Activated CD8-positive, alpha-beta memory T cell treated with anti-CD3 and anti-CD28 coated beads, Interleukin-2, amount 50 U/mL, for 4 hours (primary cell): ENCODE data around the gene AKT1.
"Not testable (repeated sequence)": the region's sequence is repeated elsewhere in the genome, so short reads cannot be mapped to it uniquely, and the experiment has no call there.

Experiments
- DNase-seq: peaks from one replicate; pipeline ENCODE4 v3.0.0-alpha.2; 2020

The AKT1 gene

GRCh38 chr14:104817930-104818713 is 22.6 kb upstream of the AKT1 start:
- no peak for DNase-seq

GRCh38 chr14:104816616-104816884 is 21.0 kb upstream of the AKT1 start:
- DNase-seq: no peak

GRCh38 chr14:104814701-104815100 is 19.2 kb upstream of the AKT1 start:
- not testable (repeated sequence) for DNase-seq

GRCh38 chr14:104813286-104813685 is 17.7 kb upstream of the AKT1 start:
- no peak for DNase-seq

GRCh38 chr14:104810316-104810715 is 14.8 kb upstream of the AKT1 start:
- no peak for DNase-seq

- no peak for DNase-seq
Observed at GRCh38 chr14:104808456-104808855, 12.9 kb upstream of the AKT1 start.

GRCh38 chr14:104806625-104807465 is 11.3 kb upstream of the AKT1 start:
- DNase-seq: no peak

GRCh38 chr14:104805941-104806624 is 10.5 kb upstream of the AKT1 start:
- no peak for DNase-seq

GRCh38 chr14:104805326-104805678 is 9.8 kb upstream of the AKT1 start:
- no peak for DNase-seq

- DNase-seq: no peak
Observed at GRCh38 chr14:104804481-104805325, 9.2 kb upstream of the AKT1 start.

GRCh38 chr14:104803912-104804410 is 8.4 kb upstream of the AKT1 start:
- DNase-seq: no peak

- no peak for DNase-seq
Observed at GRCh38 chr14:104803280-104803911, 7.8 kb upstream of the AKT1 start.

GRCh38 chr14:104802394-104803184 is 7.0 kb upstream of the AKT1 start:
- no peak for DNase-seq

- DNase-seq: no peak
Observed at GRCh38 chr14:104801520-104802393, 6.2 kb upstream of the AKT1 start.

- peak; percentile 70 for DNase-seq
Observed at GRCh38 chr14:104800771-104801519, 5.4 kb upstream of the AKT1 start, which contains the start of gene ZBTB42. TSS of gene ZBTB42 (plus strand) at chr14:104801101. CDS start at chr14:104801198, 97 bp downstream.

- DNase-seq: peak; percentile 86
Observed at GRCh38 chr14:104800015-104800770, 4.6 kb upstream of the AKT1 start.

GRCh38 chr14:104799244-104800014 is 3.9 kb upstream of the AKT1 start:
- no peak for DNase-seq
